T-helper 2 cell (primary cell): ENCODE results near the gene GPX5.
A peak's percentile ranks its signal among the peaks of the same experiment; 100 is the strongest.
"Not testable (repeated sequence)": the region's sequence is repeated elsewhere in the genome, so short reads cannot be mapped to it uniquely, and the experiment has no call there.

Source experiments
- DNase-seq, 5 experiments: peaks; one replicate each; pipeline versions ENCODE4 v3.0.0 to v3.0.0-alpha.2; 2012 to 2022
- total RNA-seq, 2 donors: gene quantifications; one replicate each; lab custom pipeline; 2026; lab: John Stamatoyannopoulos, UW

The GPX5 gene, protein sequence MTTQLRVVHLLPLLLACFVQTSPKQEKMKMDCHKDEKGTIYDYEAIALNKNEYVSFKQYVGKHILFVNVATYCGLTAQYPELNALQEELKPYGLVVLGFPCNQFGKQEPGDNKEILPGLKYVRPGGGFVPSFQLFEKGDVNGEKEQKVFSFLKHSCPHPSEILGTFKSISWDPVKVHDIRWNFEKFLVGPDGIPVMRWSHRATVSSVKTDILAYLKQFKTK
- 0 reads per million in 2 donors for total RNA-seq

DNA sequence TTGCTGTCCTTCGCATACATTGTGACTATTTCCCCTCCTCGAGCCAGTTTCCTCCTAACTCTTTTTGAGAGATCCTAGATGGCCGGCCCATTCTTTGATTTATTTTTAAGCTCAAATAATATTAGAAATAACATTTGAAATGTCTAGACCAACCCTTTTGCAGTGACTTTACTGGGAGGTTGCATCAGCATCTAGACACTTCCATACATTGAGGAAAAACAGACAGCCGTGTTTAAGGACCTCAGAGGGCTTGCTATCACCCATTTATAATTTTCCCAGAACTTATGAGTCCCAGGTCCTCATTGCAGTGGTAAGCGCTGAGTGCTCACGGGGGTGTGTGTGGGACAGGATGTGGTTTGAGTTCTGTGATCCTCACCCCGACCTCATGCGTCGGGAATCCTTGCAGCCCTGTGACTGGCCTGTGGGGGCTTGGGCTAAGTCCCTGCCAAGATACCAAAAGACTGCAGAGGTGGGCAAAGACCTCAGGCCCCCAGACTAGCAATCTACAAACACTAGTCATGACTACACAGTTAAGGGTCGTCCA, at the start of gene GPX5:
Gene GPX5, plus strand, starts transcription at position 386 of the 544 bp plus-strand sequence. Its CDS starts 133 bp downstream, at position 519.
- peak in 1 of 5 experiments; percentile 31 for DNase-seq

DNA sequence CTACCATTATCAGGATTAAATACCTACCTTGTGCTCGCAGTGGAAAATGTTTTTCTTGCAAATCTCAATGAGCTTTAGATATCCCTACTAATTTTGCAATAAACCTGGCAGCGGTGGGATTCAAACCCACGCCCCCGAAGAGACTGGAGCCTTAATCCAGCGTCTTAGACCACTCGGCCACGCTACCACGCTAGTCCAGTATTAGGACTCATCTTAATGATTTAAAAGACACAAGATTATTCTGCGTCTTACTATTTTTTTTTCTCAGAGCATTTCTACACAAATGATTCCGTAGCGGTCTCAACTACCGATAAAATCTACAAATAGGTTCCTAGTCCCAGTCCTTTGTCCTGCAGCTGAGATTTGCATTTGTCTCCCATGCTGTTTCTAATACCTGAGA, 47.2 kb upstream of the GPX5 start:
- no peak for DNase-seq

DNA sequence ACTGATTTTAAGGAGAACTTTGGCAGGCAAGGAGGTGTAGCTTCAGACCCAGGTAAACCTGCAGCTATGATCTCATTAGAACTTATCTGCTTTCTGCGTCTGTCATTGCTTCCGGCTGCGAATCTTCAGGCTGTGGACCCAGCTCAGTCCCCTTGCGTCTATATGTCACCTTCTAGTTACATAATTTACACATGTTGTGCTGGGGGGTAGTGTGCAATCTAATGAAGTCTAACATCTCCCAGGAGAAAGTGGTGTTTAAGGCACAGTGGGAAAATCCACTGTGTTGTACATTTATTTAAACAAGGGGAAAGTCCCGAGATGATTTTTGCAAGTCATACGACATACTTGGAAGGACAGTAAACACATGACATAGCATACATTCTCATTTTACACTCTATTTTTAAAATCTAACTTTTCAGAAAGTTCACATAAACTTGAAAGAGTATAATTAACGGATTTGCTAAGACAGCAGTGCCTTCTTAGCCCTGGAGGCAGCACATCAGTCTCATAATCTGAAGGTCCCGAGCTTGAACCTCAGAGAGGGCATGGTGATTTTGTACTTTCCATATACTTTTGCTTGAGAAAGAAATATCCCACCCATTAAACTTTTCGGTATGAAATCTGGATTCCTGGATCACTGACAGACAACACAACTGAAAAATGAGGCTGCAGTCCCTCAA, 45.3 kb upstream of the GPX5 start:
- no peak for DNase-seq

DNA sequence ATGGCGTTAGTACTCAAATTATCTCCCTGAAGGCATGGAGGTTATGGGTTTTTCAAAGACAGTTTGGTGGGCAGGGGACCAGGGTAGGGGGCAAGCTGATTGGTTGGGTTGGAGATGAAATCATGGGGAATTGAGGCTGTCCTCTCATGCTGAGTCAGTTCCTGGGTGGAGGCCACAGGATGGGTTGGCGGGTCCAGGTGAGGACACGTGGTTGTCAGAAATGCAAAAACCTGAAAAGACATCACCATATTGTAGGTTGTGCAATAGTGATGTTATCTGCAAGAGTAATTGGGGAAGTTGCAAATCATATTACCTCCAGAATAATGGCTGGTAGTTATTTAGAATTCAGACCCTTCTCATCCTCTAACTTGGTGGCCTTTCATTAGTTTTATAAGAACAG, 40.2 kb upstream of the GPX5 start:
- no peak for DNase-seq

DNA sequence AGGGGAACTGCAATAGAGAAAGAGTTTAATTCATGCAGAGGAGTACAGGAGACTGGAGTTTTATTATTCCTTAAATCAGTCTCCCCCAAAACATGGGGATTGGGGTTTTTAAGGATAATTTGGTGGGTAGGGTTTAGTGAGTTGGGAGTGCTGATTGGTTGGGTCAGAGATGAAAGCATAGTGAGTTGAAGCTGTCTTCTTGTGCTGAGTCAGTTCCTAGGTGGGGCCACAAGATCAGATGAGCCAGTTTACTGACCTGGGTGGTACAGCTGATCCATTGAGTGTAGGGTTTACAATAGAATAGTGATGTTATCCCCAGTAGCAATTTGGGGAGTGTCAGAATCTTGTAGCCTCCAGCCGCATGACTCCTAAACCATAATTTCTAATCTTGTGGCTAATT, 39.1 kb upstream of the GPX5 start:
- DNase-seq, result no peak

DNA sequence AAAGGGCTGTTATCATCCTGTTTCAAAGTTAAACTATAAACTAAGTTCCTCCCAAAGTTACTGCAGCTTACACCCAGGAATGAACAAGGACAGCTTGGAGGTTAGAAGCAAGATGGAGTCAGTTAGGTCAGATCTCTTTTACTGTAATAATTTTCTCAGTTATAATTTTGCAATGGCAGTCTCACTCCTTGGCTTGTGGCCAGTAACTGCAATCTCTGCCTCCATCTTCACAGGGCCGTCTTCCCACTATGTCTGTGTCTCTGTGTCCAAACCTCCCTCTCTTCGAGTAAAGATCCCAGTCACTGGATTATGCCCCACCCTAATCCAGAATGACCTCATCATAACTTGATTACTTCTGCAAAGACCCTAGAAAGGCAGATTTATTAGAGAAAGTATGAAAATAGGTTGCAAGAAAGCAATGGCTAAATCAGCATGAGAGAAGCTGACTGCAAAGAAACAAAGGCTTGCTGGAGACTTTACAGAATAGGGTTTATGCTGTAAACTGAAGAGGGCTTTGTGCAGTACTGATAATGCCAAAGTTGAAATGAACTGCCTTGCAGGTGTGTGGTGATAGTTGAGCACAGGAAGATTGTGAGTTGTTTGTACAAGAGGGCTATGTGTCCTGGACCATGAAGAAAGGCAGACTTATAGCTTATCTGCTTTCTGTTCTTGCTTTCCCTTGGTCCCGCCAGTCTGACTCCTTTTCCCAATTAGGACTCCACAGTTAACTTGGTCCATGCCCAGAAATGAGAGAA, 38.5 kb upstream of the GPX5 start:
- no peak for DNase-seq

DNA sequence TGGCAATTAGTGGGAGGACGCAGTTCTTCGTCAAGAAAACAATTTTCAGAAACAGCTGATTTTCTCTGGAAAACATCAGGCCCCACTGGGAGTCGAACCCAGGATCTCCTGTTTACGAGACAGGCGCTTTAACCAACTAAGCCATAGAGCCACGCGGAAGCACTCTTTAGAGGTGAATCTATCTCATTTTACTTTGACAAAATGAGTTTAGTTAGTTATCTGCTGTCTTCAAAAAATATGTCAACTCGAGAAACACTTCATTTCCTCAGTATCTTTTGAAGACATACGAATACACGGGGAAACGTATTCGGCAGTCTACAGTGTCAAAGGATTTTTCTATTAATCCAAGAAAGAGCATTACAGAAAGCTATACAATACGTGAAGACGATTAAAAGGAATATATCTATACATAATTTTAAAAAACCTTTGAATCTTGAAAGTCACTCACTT, 36.7 kb upstream of the GPX5 start:
- no peak for DNase-seq

DNA sequence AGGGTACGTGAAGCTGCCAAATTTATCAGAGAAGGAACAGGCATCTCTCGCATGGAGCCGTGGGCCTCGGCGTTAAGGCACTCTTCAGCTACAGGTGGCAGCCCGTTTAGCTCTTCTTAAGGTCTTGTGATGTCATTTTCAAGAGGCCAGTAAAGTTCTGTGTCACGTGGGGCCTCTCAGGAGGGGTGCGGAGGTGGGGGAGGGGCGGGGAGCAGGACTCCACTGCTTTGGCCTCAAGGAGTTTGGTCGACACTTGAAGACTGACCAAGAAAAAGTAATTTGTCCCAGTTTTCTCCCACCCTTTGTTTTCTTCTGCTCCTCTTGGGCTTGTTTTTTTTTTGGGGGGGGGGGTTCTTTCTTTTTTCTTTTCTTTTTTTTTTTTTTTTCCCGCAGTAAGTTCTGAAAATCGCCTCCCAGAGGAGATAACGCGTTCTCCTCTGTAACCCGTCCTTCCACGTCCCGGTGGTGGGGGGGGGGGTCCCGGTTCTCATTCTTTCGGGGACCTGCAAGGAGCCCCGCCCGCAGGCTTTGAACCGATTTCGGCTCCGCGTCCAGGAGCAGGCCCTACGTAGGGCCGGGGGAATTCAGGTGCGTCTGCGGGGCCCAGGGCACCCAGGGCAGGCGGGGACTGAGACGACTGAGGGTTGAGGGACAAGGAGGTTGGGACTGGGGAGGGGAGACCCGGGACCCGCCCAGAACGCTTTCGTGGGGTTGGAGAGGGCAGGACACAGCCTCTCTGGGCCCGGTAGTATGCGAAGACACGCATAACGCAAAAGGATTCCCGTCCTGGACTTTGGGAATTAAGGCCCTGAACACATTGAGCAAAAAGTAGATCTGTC, 36.1 kb upstream of the GPX5 start:
- peak in 1 of 5 experiments; percentile 54 for DNase-seq

DNA sequence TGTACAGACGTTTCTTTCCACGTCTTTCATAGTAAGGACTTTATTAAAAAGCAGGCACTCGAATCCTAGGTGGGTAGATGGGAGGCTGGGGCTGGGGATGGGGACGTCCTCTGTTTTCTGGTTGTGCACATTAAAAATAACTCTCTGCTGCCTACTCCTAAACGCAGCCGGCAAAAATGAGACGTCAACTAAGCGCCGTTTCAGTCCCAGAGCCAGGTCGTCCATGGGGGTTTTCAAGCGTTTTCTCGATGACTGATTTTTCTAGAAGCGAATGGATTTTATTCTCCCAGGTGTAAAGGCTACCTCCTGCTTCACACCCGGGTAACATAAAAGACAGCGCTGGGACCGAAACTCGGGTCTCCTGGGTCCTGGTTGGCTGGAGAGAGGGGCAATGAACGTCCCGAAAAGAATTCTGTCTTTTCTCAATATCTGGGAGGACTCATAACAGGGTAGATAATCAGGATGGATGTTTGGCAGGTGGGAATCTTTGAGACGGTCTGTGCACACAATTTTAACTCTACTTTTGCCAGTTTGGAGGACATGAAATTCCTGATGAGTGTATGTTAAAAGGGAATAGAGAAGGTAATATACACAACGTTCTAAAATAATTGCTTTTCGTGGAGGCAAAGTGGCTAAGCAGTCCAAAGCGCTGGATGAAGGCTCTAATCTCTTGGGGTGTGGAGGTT, 35.3 kb upstream of the GPX5 start:
- no peak for DNase-seq

DNA sequence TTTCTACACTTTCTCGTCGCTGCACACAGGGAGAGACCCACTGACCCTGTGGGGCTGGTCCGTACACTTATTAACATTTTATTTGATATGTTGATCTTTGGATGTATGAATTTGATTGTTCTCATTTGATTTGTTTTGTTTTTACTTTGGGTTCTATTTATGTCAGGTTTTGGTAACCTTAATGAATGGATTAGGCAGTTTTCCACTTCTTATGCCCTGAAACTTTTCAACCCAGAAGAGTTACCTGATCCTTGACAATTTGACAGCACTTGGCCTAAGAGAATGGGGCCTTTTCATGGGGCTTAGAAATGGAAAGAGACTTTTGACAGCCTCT, 33.7 kb upstream of the GPX5 start:
- no peak for DNase-seq

DNA sequence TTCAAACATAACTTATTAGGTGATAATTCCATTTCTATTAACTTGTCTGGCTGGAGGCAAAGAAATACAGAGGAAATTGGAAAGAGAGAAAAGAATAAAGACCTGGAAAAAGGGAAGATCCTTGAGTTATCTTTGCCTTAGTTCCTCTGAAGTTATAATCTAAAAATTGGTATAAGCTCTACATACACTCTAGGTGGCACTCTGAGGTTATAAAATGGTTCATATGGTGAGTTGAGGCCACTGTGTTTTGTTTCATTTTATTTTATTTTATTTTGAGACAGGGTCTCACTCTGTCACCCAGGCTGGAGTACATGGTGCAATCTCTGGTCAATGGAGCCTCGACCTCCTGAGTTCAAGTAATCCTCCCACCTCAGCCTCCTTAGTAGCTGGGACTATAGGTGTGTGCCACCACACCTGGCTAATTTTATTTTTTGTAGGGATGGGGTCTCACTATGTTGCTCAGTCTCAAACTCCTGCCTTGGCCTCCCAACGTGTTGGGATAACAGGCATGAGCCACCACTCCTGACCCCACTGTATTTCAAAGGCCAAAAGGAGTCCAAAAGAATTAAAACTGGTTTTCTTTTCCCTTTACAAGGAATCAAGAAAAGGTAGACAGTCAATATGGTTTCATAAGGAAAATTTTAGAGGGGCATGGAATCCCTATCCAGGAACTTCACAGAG, 29.4 kb upstream of the GPX5 start:
- DNase-seq, result peak in 1 of 5 experiments; percentile 27

DNA sequence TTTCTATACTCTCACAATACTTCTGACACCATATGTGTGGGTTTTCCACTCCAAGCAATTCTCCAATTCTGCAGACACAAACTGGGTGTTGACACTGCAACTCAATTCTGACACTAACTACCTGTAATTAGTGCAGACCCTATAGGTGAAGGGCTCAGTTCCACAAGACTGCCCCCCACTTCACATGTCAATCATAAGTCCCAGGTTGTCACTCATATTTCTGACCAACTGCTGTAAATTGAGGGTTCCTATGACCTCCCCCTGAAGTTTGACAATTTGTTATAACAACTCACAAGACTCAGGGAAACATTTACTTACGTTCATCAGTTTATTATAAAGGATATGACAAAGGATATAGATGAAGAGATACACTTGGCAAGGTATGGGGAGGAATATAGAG, 28.4 kb upstream of the GPX5 start:
- DNase-seq, result no peak

DNA sequence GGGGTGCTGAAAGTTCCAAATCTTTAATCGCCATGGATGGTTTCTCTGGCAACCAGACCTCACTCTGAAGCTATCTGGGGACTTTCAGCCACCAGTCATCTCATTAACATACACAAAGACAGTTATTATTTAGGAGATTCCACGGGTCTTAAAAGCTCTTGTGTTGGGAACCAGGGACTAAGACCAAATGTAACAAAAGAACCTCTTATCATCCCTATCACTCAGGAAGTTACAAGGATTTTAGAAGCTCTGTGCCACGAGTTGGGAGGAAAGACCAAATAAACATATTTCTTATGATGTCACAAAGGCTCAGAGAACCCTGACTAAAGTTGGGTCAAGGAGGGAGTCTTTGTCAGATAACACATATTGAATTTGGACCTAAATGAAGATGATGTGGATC, 27.8 kb upstream of the GPX5 start:
- DNase-seq, result no peak

DNA sequence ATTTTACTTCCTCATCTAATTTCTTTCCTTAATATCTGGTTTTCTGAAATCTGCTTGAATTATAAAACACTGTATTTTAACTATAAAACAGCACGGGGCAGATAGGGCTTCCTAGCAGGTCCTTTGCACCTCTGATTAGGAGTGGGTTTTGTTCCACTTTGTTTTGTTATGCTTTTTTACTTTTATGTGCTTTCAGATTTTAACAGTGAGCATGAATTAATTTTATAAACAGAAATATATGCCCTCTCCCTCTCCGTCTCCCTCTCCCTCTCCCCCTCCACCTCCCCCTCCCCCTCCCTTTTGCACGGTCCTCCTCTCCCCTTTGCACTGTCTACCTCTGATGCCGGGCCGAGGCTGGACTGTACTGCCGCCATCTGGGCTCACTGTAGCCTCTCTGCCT, 24.4 kb upstream of the GPX5 start:
- DNase-seq, result no peak

DNA sequence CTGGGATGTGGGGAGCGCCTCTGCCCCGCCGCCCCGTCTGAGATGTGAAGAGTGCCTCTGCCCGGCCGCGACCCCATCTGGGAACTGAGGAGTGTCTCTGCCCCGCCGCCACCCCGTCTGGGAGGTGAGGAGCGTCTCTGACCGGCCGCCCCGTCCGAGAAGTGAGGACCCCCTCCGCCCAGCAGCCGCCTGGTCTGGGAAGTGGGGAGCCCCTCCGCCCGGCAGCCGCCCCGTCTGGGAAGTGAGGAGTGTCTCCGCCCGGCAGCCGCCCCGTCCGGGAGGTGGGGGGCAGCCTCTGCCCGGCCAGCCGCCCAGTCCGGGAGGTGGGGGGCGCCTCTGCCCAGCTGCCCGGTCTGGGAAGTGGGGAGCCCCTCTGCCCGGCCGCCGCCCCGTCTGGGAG, 23.5 kb upstream of the GPX5 start:
- not testable (repeated sequence) for DNase-seq

DNA sequence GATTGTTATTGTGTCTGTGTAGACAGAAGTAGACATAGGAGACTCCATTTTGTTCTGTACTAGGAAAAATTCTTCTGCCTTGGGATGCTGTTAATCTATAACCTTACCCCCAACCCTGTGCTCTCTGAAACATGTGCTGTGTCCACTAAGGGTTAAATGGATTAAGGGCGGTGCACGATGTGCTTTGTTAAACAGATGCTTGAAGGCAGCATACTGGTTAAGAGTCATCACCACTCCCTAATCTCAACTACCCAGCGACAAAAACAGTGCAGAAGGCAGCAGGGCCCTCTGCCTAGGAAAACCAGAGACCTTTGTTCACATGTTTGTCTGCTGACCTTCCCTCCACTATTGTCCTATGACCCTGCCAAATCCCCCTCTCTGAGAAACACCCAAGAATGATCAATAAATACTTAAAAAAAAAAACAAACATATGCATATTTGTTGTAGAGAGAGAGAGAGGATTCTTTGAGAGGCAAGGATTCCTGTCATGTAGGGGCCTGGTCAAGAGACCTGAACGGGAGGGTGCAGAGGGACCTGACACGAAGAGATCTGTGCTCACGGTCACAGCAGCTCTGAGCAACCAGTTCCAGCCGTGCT, 22.9 kb upstream of the GPX5 start:
- not testable (repeated sequence) for DNase-seq

DNA sequence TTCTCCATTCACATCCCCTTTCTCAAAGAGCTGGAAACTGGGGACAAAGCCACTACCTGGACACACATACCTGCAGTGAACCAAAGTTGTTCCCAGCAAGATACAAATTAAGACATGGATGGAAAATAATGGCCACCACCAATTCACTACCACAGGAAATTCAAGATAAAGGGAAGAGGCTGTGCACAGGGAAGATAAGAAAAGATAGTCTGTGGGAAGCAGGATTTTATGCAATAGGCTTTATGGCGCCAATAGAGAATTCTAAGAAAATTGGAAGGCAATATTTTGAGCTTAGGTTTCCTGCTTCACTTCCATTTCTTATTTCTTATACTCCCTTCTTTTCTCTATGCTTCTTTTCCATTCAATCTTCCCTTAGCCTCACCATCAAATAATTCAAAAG, 19.9 kb upstream of the GPX5 start:
- no peak for DNase-seq

DNA sequence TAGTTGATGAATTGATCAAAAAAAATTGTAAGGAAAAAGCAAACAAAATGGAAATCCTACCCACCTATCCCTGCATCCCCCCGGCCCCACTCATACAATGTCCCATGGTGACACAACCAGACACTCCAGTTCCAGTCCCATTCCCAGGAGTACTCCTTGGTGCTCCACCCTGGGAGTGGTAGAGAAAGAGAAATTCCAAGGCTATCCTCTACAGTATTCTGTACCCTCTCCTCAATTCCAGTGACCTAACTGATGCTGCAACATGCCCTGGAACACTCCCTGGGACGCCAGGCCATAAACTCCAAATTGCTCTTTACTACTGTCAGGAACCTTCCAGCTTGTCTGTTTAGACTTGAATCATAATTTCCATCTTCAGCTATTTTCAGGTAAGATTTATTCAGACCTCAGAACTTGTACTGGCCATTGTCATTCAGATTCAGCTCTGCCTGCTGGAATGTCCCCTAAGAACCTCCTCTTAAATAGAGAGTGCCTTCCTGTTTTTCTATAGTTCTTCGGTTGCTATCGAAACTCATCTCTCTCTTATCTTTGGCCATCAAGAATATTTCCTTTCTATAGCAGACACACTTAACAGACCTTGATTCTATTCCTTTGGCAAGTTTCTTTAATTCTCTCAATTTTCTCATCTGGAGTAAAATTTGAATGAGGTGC, 18.7 kb upstream of the GPX5 start:
- peak in 1 of 5 experiments; percentile 51 for DNase-seq

DNA sequence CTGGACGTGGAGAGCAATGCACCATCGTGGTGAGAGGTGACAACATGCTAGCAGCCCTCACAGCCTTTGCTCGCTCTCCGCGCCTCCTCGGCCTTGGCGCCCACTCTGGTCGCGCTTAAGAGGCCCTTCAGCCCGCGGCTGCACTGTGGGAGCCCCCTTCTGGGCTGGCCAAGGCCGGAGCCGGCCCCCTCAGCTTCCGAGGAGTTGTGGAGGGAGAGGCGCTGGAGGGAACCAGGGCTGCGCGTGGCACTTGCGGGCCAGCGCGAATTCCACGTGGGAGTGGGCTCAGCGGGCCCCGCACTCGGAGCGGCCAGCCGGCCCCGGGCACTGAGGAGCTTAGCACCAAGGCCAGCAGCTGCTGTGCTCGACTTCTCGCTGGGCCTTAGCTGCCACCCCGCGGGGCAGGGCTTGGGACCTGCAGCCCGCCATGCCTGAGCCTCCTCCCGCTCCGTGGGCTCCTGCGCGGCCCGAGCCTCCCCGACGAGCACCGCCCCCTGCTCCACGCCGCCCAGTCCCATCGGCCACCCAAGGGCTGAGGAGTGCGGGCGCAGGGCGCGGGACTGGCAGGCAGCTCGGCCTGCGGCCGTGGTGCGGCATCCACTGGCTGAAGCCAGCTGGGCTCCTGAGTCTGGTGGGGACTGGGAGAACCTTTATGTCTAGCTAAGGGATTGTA, 13.9 kb upstream of the GPX5 start:
- no peak for DNase-seq

DNA sequence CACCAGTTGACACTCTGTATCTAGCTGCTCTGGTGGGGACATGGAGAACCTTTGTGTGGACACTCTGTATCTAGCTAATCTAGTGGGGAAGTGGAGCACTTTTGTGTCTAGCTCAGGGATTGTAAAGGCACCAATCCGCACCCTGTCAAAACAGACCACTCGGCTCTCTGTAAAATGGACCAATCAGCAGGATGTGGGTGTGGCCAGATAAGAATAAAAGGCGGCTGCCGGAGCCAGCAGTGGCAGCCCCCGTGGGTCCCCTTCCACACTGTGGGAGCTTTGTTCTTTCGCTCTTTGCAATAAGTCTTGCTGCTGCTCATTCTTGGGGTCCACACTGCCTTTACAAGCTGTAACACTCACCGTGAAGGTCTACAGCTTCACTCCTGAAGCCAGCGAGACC, 13.3 kb upstream of the GPX5 start:
- not testable (repeated sequence) for DNase-seq
